ENCODE results near the gene GPD2.

The GPD2 gene

DNA sequence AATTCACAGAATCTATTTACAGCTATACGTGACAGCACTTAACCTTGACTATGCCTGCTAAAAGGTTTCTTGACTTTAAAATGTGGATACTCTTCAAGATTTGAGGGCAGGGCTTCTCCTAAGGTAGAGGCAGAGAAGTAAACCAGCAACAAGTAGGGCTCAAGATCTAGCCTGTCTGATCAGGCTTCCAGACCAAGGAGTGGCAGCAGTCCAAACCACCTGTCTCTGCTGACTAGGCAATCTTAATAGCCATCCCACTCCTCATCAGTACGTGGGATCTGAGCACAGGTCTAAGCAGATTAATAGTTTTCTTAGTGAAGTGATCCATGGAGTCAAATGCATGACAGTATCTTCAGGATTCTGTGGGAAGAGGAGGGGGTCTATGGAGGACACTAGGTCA, 100.4 kb downstream of the GPD2 start:
- no peak for DNase-seq

DNA sequence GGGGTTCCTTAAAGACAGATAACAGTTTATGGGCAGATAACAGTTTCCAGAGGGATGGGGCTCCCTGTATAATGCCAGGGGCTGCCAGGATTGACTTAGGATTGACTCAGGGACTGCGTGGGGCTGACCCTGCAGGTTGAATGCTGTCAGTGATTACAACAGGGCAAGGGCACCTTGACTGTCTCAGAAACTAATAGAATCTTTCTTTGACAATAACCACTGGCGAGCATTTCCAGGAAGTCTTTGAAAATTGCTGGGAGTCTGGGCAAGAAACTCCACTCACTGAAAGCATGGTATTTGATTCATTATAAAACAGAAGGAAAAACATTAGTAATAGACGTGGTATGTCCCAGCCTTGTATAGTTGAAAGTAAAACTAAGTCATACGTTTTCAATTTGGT, 101.0 kb downstream of the GPD2 start:
- no peak for DNase-seq

DNA sequence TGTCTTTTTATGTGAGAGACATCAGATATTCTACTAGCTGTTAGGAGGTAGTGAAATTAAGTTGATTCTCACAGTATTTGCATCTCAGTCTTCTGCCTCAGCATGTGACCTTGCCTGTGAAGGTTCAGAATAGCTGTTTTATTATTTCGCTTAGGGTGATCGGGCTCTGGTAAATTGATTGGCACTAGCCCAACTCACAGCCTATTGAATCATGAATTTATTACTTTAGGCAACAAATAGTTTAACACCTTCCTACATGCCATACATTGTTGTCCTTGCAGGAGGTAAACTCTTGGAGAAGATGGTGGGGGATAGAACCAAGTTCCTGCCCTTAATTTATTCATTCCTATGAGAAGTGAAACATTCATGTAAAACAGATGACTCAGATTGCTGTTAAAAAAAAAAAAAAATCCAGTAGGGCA, 101.9 kb downstream of the GPD2 start:
- no peak for DNase-seq

DNA sequence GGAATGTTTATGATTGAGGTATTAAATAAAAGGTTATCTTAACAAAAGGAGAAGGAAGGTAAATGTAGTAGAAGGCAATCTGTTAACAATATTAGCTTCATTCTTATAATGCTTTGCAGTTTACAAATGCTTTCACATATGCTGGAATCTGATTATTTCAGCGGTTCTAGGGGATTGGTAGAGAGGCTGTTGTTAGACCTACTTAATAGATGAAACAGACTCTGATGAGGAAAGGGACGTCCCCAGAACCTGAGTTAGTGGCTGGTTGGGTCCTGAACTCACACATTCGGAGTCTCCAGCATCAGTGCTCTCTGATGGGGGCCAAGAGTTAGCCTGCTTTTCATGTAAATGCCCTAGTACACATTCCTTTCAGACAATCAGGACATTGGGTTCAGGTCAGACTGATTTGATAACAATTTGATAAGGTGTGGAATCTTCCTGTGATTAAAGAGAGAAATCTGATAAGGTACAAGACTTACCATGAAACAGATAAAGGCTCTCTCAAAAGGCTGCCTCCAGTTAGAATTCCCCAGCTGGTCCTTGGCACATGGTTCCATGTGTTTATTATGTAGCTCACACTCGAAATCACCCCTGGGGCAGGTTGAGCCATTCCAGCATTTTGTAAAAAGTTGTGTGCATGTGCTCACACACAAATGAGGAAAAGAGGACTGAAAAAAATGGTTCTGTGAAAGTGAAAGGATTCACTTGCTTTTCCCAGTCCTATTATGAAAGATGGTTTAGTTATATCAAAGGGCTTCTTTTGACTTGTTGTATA, 103.1 kb downstream of the GPD2 start:
- no peak for DNase-seq

DNA sequence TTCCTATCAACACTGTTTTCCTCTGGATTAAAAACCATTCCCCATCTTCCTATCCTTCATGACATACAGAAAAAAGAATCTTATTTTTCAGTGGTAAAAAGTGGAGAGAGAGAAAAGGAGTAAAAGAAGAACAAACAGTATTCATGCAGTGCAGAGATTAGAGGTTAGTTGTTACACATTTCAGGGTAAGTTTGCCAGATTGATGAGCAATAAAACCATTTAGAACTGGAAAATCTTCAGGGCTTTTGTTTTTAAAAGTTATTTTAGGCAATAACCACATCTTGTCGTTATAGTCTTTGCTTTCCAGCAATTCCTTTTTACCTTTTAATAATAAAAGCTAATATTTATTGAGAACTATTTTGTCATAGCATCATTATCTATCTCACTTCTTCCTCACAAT, 104.5 kb downstream of the GPD2 start:
- DNase-seq = no peak

DNA sequence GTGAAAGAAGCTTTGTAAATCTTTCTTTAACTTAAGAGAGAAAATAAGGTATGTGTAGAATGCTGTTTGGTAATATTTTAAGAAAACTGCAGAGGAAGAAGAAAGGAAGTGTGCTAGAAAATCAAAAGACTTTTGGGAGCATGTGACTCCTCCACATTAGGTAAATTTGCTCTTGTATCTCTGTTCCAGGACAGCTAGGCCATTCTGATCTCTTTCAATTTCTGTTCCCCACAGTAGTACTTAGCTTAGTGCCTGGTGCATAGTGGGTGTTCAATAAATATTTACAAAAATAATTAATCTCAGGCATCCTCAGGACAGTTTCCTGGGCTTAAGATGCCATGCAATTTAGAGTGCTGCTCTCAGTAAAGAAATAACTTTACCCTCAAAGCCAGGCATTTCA, 105.0 kb downstream of the GPD2 start:
- DNase-seq = no peak

DNA sequence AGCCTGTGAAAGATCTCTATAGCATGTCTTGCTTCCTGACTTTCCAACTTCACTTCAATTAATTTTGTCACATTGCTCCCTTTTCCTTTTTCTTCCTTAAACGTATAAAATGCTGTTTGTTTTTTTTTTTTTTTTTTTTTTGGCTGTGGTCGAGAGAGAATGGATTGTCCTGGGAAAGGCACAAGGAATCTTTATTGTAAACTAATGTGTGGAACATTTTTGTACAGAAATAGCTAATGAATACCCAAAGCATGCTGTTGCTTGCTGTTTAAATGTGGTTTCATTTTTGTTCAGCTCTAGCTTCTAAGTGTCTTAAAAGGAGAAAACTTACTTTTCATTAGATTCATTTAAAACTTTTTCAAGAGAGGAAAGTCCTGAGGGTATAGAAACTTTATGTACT, 105.5 kb downstream of the GPD2 start:
- no peak for DNase-seq

DNA sequence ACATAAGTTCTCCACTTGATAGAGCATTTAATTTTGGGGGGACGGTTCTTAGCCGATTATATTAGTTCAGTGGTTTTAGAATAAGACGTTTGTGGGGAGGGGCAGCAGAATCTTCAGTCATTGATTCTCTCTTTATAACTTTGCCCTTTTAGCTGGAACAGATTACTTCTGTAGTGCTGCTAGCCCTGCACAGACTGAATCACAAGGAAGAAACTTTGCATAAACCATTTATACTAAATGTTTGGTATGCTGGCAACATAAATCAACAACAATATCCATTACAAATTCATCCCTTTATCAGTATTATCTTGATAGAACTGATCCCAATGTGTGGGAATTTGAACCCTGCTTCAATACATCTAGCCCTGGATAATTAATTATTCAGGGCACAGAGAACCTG, 112.2 kb downstream of the GPD2 start:
- no peak for DNase-seq

DNA sequence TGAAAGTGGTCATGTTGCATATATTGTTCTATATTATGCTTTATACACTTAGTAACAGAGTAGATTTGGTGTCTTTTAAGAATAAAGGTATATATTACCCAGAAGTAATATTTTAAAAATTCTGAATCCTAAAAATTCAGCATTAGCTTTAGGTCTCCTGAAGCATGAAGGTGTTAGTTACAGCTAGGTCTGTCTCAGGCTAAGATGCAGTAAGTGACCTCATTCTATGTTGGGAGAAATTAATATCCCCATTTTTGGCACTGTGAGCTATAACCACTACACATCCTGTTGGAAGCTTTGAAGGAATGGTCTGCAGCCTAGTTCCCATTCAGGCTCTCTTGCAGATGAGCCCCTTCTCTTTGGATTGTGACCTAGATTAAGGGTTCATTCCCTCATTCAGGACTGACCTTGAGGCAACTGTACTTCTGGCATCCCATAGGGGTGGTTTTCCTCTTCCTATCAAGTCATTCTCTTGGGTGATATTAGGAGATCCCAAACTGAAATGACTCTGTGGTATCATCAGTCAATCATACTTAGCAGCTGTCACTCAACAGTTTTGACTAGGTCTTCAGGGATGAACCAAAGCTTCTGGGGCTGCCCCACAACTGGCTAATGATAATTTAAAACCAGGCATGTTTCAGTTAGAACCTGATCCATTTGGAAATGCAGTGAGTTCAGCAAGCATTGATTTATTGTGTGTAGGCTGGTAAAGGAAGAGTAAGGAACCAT, 117.7 kb downstream of the GPD2 start:
- no peak for DNase-seq

DNA sequence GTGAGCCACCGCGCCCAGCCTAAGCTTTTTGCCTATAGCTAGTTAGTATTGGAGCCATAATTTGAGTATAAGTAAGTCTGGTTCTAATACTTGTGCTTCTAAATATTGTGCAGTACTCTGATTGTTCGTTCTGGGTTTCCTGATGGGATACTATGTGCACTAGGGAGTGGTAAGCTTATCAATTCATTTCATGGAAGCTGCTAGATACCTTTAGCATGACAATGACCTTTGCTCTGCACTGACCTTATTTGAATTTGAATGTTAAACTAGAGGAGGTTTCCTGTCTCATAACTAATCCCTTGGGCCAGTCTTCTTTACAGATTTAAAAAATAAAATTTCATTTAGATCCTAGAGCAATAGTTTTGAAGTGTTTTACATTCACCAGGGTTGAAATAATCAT, 125.1 kb downstream of the GPD2 start:
- DNase-seq = no peak

DNA sequence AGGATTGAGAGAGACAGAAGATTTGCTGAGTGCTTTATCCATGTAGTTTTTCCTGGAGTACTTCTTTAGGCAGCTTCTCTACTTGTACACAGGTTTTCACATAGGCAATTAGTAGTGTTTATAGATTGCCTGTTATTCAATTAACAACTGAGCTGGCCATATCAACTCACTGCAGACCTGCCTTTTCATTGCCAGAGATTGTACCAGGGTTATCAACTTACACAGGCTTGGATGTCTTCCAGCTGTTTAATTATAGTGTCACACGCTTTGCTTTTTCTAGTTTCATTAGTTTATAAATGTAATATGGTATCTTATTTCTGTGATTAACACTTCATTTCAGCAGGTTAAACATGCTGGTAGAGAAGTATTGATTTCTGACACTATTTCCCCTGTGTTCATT, 125.9 kb downstream of the GPD2 start:
- DNase-seq = no peak

DNA sequence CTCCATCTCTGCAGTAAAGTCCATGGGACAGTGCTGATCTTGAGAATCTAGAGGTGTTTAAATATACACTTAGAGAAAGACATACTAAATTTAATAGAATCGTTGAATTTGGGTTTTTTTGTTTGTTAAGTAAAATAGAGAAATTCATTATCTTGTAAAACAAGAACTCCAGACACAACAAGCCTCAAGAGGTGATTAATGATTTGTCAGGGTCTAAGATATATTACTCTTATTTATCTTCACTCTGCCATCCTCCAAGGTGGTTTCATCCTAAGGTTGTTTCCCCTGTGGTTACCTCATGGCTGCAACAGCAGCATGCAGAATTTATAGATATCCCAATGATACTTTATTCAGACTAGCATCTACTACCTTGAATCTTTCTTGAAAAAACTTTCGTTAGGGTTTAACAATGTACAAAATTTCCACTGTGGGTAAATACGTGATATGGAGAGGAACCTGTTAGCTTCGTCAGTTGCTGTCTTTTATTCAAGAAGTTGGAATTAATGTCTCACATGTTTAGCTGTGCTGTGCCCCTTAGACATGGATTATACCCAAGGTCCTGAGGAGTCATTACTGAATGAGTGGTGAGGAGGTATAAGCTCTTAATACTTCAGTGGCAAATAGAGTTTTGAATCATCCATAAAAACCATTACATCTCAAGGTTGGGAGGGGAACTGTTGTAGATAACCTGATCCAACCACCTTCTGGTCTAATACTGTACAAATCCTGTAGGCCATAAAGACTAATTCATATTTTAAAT, 128.0 kb downstream of the GPD2 start:
- no peak for DNase-seq

DNA sequence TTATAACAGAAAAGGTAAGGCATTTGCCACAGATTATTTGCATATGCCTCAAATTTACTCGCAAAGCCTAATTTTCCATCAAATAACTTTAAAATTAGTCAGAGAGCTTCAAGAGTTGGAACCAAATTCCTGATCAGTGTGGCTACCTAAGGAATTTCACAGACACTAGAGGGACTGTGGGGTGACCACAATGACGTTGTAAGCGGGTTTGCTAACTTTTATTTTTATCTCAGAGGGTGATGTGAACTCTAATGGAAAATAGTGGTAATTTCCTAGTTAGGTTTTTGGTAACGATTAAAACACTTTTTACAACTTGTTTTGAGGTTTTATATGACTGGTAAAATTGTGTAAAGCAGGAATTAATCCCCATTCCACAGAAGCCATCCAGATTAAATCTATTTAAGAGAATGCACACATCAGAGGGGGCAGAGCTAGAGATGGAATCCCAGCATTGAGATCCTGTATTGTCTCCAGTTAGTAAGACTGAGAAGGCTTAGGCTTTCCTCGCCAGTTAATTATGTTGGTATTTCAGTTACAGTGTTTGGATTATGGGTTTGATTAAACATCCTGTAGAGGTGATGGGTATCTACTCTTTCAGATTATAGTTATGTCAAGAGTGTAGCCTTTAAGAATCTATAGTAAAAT, 129.0 kb downstream of the GPD2 start:
- no peak for DNase-seq

DNA sequence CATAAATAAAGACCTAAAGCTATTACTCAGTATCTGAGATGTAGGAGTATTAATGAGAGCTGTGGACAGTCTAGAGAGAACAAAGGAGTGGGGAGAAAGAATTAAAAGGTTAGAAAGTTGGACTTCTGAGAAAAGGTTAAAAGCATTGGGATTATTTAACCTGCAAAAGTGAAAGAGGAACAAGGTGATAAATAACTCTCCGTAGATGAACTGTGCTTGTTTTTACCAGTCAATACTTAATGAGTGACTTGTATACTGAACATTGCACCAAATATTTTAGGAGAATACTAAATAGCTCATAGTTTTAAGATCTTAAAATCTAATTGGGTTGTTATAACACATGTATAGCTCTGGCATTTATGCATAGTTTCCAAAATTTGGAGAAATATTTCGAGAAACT, 137.5 kb downstream of the GPD2 start:
- no peak for DNase-seq

DNA sequence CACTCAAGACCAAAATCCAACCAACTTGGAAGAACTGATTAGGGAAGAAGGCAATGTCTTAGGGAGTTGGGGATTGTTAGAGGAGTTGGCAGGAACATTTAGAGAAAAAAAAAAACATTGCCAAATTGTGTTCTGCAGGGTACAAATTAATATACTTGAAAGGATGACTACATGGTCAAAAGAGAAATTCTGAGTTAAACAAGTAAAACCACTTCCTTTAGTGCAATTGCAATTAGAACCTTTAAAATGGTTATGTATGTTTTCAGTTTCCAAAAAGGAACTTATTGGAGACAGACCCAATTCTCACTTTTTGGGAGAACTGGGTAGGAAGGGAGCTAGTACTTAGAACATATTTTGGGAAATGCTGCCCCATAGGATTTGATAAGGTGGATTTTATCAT, 137.9 kb downstream of the GPD2 start:
- DNase-seq = no peak

DNA sequence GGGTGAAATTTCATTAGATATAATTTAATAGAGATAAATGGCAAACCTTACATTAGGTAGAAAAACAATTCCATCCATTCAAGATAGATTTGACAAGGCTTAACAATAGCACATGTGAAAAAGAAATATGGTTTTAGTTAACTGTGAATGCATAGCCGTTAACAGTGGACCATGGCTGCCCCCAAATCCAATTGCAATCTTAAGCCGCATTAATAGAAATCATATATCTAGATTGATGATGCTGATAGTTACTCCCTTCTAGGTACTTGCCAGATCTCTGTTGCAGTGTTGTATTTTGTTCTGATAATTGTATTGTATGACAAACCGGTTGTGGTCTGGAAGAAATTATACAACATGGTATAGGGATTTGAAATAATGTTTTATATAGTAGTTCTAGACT, 139.8 kb downstream of the GPD2 start:
- no peak for DNase-seq

DNA sequence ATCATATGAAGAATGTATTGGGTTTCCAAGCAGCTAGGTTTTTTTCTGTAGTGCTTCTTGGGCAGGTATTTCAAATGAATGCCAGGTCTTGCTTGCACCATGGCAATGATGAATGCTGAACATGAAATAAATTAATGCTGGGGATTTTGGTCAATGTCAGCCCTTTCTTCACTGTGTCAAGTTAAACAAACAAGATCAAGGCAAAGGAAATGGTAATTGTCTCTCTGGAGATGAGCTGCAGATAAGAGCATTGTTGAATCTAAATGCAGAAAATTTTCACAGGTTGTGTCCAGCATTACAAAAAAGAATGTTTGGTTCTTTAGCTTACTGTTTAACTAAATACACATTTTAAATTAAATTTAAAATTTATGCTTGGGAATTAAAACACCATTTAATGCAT, 144.3 kb downstream of the GPD2 start:
- DNase-seq = no peak

DNA sequence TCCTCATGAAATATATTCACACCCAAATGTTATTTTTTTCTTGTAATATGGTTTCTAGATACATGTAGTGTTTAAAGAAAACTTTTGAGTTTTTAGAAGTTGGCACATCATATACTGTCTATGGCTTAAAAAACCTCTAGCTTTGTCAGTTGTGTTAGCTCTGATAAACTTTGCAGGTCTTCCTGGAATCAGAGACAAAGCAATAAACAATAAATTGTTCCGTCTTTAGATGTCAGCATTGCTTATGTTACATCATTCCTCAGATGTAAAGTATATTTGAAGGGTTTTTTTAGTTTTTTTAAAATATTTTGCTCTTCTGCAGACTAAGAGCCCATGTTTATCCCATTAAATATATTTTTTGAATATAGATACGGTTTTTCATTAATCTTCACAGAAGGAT, 145.1 kb downstream of the GPD2 start:
- DNase-seq = no peak

DNA sequence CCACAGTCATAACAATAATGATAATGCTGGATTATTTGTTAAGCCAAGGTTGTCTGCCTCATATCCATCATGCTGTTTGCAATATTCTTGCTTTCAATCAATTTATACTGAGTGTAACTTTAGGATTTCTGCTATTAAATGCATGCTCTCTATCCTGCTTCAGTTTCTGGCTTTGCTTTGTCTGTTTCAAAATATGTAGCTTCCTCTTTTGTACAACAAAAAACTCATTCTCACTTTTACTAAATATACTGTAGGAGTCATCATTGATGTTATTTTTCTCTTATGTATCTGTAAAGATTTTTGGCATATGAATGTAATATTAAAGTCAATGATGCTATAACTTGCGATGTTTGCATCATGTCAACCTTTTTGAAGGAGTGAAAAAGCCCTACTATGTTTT, 149.3 kb downstream of the GPD2 start:
- DNase-seq = no peak

DNA sequence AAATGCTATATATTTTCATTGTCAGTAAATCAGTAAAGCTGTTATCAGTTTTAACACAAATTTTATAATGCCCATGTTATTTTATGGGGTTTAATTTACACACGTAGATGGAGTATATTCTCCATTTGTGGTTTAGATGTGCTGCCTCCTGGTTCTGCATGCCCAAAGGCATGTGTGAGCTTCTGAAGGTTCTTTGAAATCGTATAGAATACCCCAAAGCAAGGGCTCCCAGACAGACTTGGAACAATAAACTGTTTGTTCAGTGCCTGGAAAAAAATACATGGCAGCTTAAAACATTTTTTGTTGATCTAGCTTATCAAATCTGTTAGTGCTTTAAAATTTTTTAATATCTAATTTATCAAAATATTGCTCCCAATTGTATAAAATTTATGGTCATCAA, 150.4 kb downstream of the GPD2 start:
- DNase-seq = no peak

DNA sequence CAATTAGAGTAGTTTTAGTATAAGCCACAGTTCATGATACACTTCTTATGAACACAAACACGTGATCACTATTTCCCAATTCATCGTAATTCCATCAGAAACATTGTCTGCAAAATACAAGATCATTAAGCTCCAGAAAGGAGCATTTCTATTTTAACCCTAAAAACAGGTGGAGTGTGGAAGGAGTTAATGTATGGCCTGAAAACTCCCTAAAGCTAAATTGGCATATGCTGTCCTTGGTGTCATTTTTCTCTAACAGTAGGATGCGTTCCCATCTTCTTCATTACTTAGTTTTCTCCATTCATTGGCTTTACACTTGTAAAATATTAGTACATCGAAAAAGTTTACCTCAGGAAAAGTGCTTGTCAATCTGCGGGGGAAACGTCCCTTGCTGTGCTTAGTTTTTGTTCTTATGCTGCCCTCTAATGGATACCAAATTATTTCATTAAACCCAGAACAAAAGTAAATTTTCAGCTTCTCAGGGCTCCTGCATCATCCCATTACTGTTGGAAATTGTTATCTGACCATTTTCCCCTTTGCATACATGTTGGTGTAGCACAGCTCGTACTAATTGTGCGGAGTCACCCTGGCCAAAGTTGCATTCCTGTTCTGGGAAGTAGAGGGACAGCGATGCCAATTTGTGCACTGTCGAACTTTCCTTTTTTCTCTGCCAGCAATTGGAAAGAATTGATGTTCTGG, 153.4 kb downstream of the GPD2 start:
- peak; percentile 7 for DNase-seq

DNA sequence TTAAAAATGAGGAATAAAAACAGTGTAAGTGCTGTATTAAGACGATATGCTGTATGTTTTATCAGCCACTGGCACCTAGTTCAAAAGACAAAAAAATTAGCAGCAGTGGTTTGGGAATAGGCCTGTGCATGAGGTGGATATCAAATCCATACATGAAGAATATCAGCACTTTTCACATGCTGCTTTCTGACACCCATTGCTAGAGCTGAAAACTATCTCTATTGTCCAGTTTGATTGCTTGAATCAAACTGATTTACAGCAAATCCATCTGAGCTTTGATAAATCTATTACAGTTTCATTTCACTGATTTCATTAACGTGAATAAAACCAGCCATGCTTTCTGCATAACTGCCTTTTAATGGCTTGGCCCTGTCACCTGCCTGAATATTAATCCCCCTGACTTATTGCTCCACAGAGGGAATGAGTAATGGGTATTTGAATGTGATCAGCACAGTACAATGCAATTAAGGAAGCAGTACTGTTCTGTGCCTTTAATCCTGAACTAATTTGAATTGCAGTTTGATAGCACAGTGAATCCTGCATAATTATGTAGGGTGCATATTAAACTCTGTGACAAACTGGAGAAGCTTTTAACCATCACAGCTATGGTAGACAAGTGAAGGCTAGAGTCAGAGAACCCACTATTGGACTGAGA, 154.0 kb downstream of the GPD2 start:
- DNase-seq = no peak
